ENCODE measurements around the gene PDLIM4.

DNA sequence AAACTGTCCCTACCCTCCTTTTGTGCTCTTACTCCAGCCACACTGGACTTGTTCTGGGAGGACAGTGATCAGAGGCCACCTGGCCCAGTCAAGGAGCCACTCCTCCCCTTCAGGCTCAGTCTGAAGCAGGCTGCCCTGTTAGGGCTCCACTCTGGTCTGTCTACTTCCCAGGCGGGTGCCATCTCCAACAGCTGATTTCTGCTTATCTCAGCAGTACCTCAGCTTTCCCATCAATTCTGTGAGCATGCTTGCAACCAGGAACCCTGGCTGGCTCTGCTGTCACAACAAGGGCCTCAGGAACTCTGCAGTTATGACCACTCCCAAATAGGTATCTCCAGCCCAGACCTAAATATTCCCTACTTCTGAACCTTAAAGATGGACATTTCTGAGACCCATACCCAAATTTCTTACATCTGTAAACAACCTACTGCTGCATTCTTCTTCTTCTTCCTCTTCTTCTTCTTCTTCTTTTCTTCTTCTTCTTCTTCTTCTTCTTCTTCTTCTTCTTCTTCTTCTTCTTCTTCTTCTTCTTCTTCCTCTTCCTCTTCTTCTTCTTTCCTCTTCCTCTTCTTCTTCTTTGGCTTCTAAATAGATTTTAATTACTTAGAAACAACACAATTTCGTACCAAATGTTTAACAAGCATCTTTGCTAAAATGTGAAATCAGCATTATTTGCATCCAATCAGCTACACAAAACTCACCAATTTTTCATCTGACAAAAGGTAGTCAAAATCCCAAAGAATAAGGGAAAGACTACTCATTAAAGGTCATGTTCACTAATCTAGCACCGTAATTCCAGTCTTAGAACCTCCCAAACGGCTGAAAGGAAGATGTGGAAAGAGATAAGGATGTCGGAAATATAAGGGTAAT is 23.1 kb downstream of the PDLIM4 start:
- TF ChIP-seq FOXM1 (IDR thresholded peaks at IDR 0.05; ENCODE audit: borderline replicate concordance) (no peak), SUZ12 (IDR thresholded peaks at IDR 0.05) (no peak), ARNT (IDR thresholded peaks at IDR 0.05) (no peak), SP1 (IDR thresholded peaks at IDR 0.05) (no peak), TARDBP (IDR thresholded peaks at IDR 0.05) (no peak), FOXK2 (IDR thresholded peaks at IDR 0.05) (no peak), HDGF (IDR thresholded peaks at IDR 0.05; ENCODE audit: borderline replicate concordance) (no peak), ELF4 (IDR thresholded peaks at IDR 0.05) (no peak), BHLHE40 (IDR thresholded peaks at IDR 0.05; ENCODE audit: borderline replicate concordance) (no peak), ZNF384 (IDR thresholded peaks at IDR 0.05) (no peak)
- TF ChIP-seq, protein P1, sequence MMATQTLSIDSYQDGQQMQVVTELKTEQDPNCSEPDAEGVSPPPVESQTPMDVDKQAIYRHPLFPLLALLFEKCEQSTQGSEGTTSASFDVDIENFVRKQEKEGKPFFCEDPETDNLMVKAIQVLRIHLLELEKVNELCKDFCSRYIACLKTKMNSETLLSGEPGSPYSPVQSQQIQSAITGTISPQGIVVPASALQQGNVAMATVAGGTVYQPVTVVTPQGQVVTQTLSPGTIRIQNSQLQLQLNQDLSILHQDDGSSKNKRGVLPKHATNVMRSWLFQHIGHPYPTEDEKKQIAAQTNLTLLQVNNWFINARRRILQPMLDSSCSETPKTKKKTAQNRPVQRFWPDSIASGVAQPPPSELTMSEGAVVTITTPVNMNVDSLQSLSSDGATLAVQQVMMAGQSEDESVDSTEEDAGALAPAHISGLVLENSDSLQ (IDR thresholded peaks at IDR 0.05) = no peak

All from HEK293T (cell line).